Measurements from ENCODE around the gene USP8. TPM values are rescaled to one million over a fixed set of nuclear protein-coding genes. Genes with fewer than 3 reads are reported as not detected.

Gene USP8
- total and polyA plus RNA-seq, 9 donors = 25.1 to 67.0 (median 42.4) TPM

- no peaks in the 10 kb centered on the region for H3K27me3 ChIP-seq
- H3K36me3 ChIP-seq = no peaks in the 10 kb centered on the region
- TF ChIP-seq CTCF (IDR thresholded peaks at IDR 0.05) (no peak), EP300 (IDR thresholded peaks at IDR 0.05) (no peak), POLR2A (IDR thresholded peaks at IDR 0.05) (no peak)
- DNase-seq = no peak
- H3K4me3 ChIP-seq = no peak overlapping the region
- intact Hi-C loops (cut with DNase I) = no loop called here
- no peaks in the 10 kb centered on the region for H3K9me3 ChIP-seq
- WGBS, 3 donors = 52 to 76% (median 61%) methylated on average over 5 of the region's 5 CpGs
- no peak overlapping the region for H3K27ac ChIP-seq
- no peaks in the 10 kb centered on the region for H3K4me1 ChIP-seq (ENCODE audit: insufficient read depth)
Measured at GRCh38 chr15:50544368-50544767, 120.2 kb downstream of the USP8 start.

GRCh38 chr15:50546566-50546965 is 122.4 kb downstream of the USP8 start, which contains the start of gene USP50:
TSS of gene USP50 (minus strand) at chr15:50546666. CDS start at chr15:50546525, 141 bp downstream.
- no peaks in the 10 kb centered on the region for H3K27me3 ChIP-seq
- no peak for DNase-seq
- no peaks in the 10 kb centered on the region for H3K4me1 ChIP-seq (ENCODE audit: insufficient read depth)
- no peak within 1 kb of the TSS for H3K4me3 ChIP-seq
- WGBS, 3 donors = 87 to 92% (median 87%) methylated on average over 5 of the region's 5 CpGs
- H3K9me3 ChIP-seq = no peaks in the 10 kb centered on the region
- TF ChIP-seq POLR2A (IDR thresholded peaks at IDR 0.05) (no peak), CTCF (IDR thresholded peaks at IDR 0.05) (no peak)
- no peaks in the 10 kb centered on the region for H3K36me3 ChIP-seq
- intact Hi-C loops (cut with DNase I) = no loop called here
- no peak within 1 kb of the TSS for H3K27ac ChIP-seq

- intact Hi-C loops (cut with DNase I) = no loop called here
Measured at GRCh38 chr15:50549326-50549725, 125.1 kb downstream of the USP8 start.

GRCh38 chr15:50552238-50552637 is 128.0 kb downstream of the USP8 start:
- no peaks in the 10 kb centered on the region for H3K36me3 ChIP-seq
- no peak for DNase-seq
- TF ChIP-seq EP300 (IDR thresholded peaks at IDR 0.05) (no peak), POLR2A (IDR thresholded peaks at IDR 0.05) (no peak), CTCF (IDR thresholded peaks at IDR 0.05) (no peak)
- WGBS, 3 donors = 71 to 76% (median 73%) methylated on average over 4 of the region's 4 CpGs
- no peak overlapping the region for H3K4me3 ChIP-seq
- no peaks in the 10 kb centered on the region for H3K27me3 ChIP-seq
- no peak overlapping the region for H3K27ac ChIP-seq
- H3K4me1 ChIP-seq (ENCODE audit: insufficient read depth) = no peaks in the 10 kb centered on the region
- no peaks in the 10 kb centered on the region for H3K9me3 ChIP-seq
- intact Hi-C loops (cut with DNase I) = no loop called here

More at GRCh38 chr15:50549326-50549725, 125.1 kb downstream of the USP8 start:
- no peak for TF ChIP-seq POLR2A (IDR thresholded peaks at IDR 0.05)
- no peak for TF ChIP-seq EP300 (IDR thresholded peaks at IDR 0.05)
- TF ChIP-seq CTCF (IDR thresholded peaks at IDR 0.05) = no peak
- 74 to 82% (median 75%) methylated on average over 7 of the region's 7 CpGs for WGBS, 3 donors
- no peak for DNase-seq
- Histone ChIP-seq H3K9me3 (no peaks in the 10 kb centered on the region), H3K27ac (no peak overlapping the region), H3K4me3 (no peak overlapping the region), H3K4me1 (ENCODE audit: insufficient read depth) (no peaks in the 10 kb centered on the region), H3K27me3 (no peaks in the 10 kb centered on the region), H3K36me3 (no peaks in the 10 kb centered on the region)

Data from ovary (tissue), 9 donors.